ENCODE measurements around the gene KIAA0319L.

- TF ChIP-seq, protein P1, sequence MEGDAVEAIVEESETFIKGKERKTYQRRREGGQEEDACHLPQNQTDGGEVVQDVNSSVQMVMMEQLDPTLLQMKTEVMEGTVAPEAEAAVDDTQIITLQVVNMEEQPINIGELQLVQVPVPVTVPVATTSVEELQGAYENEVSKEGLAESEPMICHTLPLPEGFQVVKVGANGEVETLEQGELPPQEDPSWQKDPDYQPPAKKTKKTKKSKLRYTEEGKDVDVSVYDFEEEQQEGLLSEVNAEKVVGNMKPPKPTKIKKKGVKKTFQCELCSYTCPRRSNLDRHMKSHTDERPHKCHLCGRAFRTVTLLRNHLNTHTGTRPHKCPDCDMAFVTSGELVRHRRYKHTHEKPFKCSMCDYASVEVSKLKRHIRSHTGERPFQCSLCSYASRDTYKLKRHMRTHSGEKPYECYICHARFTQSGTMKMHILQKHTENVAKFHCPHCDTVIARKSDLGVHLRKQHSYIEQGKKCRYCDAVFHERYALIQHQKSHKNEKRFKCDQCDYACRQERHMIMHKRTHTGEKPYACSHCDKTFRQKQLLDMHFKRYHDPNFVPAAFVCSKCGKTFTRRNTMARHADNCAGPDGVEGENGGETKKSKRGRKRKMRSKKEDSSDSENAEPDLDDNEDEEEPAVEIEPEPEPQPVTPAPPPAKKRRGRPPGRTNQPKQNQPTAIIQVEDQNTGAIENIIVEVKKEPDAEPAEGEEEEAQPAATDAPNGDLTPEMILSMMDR (IDR thresholded peaks at IDR 0.05) = no peak
- TF ChIP-seq TCF7L2 (IDR thresholded peaks at IDR 0.05; ENCODE audit: low read depth, low read length) = no peak
Observed at GRCh38 chr1:35535243-35535642, 22.0 kb downstream of the KIAA0319L start.

Data from Panc1 (cell line).